ENCODE data around the gene KIF21A. TPM values are rescaled to one million over a fixed set of nuclear protein-coding genes. Genes with fewer than 3 reads are reported as not detected.
"Not testable (repeated sequence)": the region's sequence is repeated elsewhere in the genome, so short reads cannot be mapped to it uniquely, and the experiment has no call there.

The KIF21A gene
- total RNA-seq, 1 donor from 2014 or later: 18.8 TPM

DNA sequence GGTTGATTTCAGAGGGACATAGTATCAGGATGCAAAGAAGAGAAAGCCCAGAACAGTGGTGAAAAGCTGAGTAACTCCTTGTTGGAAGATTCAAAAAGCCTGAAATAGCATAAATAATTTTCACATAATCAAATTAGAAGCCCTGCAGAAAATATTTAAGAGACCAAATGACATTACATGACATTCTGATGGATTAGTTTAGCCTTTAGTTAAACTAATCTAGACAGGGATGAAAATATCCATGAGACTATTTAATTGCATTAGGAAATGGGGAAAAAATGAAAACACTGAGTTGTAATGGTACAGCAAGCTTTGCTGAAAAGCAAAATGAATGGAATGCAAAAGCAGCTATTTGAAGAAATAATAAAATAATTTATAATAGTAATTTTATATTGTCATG lies 91.8 kb downstream of the KIF21A start:
- DNase-seq (ENCODE audit: low spot score) (no peak), ATAC-seq (no peak)

DNA sequence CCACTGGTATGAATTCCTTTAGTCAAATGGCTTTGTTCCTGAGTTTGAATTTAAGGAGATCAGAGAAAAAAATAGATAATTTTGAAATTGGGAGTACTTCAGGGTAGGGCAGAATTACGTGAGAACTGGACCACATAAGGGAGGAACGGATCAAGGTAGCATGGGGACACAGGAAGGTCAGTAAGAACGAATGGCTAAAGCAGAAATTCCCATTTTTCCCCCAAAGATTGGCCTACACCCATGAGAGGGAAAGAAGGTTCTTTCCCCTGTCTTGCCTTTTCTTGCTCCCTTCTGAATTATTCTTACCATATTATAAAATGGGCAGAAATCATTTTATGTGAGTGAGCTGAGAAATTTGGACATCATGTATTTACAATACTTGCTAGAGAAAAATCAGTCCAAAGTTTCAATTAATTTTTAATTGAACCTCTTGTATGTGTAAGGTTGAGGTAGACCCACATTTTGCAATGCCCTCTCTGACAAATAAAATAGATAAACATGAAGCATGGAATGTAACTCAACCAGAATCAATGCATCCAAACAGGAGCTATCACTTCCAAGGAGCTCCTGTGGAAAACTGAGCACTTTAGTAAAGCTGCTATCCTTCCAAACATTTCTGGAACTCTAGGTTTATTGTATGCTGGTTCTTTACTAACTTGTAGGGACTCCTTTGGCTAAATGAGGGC lies 93.8 kb downstream of the KIF21A start:
- ATAC-seq (peak; percentile 84), DNase-seq (ENCODE audit: low spot score) (no peak)

DNA sequence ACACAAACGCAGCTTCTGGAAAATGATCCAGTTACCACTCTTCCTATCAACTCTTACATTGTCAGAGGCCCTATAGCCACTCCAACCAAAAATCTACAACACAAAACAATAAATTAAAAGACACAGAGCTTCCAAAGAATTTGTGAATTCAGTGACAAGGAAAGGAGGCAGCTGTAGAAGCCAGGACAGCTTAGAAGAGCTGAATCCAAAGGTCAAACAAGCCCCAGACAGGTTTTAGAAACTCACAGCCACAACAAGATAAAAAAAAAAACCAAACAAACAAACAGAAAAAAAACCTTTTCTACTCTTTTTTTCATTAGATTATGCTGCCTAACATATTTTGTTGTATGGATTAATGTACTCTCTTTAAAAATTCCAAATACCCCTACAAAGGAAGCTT lies 94.4 kb downstream of the KIF21A start:
- DNase-seq (ENCODE audit: low spot score) (no peak), ATAC-seq (peak; percentile 79)

DNA sequence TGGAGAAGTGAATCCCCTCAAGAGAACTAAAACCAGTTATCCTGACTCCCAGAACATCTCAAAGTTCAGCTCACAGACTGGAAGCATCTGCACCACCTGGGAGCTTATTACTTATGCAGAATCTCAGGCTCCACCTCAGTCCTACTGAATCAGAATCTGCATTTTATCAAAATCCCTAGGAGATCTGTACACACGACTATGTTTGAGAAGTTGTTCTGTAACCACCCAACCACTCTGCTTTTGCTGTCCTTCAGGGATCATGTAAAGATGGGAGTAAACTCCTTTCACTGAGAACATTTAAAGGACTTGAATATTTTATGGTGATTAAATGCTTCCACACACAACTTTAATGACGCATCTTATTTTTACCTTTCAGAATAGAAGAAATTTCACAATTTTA lies 98.0 kb downstream of the KIF21A start:
- no peak for ATAC-seq
- DNase-seq (ENCODE audit: low spot score): no peak

DNA sequence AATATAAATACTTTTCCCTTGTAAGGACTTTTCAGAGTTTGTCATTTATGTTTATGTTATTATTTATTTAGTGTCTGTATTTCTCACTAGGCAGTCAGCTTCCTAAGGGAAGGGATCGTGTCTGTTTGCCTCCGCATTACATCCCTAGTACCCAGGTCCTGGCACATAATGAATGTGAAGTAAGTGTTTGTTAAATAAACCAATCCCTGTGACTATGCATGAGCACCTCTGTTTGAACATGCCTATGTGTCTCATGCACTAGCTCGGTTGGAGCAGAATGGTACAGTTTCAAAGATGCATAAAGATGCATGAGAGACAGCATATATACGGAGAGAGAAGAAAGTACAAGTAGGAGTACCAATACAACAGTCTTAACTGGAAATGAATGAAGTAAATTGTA lies 99.3 kb downstream of the KIF21A start:
- DNase-seq (ENCODE audit: low spot score) (no peak), ATAC-seq (no peak)

DNA sequence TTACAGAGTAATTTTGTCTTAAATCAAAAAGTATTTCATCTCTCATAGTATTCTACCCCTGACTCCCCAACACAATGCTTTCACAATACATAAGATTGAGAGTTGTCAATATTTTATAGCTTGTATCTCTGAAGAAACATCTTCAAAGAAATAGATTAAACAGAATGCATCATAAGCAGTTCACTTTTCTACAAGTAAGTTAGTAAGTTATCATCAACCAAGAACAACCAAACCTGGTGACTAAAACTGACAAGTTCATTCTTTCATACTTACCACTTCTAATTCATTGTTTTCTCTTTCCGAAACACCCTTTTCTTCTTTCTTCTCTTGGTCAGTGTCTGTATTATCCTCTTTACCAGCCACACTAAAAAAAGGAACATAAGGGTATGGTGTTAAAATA lies 101.2 kb downstream of the KIF21A start:
- DNase-seq (ENCODE audit: low spot score): no peak
- no peak for ATAC-seq

DNA sequence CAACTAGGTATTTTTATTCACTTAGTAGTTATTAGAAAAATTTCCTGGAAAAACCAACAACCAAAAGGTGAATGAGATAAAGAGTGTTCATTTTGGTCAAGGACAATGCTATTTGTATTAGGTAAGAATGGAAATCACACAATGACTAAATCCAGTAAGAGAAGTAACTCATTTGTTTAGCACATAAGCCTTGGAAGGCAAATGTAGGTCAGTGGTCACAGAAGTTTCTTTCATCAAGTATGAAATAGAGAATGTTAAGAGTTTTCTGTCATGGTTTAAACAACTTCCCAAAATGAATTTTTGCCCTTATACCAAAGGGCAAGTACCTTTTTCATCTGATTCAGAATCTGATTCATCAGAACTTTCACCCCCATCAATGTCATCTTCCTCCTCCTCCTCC lies 101.7 kb downstream of the KIF21A start:
- DNase-seq (ENCODE audit: low spot score) (no peak), ATAC-seq (no peak)

DNA sequence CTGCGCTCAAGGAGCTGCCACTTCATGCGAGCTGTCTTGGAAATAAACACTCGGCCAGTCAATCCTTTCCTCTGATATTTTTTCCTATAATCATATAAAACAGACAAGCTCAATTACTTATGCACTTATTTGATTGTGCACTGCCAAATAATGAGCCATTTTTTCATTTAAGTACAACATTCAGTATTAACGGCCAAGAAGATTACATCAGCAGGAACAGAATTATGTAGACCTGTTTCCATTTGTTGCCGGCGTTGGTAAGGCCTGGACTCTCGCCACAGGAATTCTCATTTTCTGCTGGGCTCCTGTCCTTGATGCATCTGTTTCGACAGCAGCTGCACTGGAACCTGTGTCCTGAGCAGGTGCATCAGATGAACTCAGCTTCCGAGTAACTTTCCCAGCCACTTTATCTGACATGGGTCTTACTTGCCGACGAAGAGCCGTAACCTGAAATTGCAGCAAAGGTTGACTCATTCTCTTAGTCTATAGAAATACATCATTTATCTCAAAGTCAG lies 110.2 kb downstream of the KIF21A start:
- no peak for DNase-seq (ENCODE audit: low spot score)
- ATAC-seq: no peak

DNA sequence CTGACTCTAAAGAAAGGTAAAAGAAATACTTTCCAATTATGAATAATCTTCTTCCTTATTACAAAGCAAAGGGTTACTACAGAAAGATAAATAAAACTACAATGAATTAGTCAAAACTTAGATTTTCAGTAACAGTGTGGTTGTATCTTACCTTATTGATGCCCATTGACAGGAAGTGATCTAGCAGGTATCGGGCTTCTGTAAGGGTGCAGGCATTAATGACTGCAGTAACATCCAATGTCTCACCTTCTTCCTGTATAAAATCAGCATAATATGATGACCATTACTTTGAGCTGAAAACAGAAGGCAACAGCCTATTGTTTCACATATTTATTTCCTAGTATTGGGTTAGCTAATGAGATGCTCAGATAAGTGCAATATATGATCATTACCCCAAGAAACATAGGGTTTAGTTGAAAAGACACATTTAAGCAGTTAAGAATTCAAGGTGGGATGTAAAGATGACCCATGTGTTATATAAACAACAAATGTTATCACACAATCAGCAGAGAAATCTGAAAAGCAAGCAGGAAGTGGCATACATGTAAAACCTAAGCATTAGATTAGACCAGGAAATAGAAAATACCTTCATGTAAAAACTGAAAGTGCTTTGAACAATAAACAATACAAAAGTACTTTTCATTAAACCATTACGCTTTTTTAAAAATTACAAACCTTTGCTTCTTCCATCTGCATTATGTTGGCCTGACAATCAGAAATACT lies 111.2 kb downstream of the KIF21A start:
- DNase-seq (ENCODE audit: low spot score): no peak
- ATAC-seq: no peak

DNA sequence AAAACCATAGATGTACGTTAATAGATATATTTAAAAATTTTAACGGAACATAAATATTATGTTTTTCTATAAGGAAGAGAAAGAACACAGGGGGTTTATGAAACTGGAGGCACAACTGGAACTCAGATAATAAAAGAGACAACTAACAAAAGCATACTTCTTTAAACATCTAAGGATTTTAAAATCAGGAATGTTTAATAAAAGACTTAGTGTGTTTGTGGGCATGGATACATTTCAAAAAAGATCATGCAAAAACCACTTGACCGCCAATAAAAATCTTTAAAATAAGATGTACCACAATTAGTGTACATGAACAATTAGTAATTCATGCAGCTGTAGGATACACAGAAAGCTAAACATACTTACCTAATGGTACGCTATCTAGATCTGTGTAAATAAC lies 113.0 kb downstream of the KIF21A start:
- ATAC-seq (no peak), DNase-seq (ENCODE audit: low spot score) (no peak)

DNA sequence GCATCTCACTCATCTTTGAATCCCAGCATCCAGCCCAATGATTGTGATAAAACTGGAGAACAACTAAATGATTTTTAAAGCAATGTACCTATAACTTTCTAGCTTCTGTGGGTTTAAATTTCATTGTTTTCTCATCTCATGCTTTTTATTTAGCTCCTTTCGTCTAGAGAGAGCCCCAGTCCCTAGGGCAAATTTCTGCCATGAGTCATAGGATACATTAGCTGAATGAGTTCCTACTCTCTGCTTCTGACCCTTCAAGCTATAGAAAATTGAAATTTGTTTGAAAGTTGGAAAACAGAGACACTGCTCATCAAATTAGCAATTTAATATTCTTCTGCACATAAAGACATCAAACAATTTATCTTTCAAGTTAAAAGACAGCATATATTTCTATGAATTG lies 113.9 kb downstream of the KIF21A start:
- no peak for ATAC-seq
- no peak for DNase-seq (ENCODE audit: low spot score)

DNA sequence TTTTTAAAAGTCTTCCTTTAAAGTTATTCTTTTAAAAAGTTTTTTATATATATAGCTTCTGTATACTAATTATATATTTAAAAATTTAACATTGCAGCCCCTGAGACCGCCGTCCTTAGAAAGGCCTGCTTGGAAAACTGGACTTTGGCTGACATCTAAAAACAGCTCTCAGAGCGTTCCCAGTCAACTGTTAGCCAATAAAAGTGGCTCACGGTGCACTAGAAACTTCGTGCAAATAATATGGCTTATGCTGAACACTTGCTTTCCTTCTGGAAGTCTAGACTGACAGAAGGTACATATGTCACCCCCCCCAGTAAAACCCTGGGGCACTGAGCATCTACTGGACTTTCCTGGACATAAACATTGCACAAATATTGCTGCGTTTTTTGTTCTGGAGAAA lies 115.0 kb downstream of the KIF21A start:
- DNase-seq (ENCODE audit: low spot score) (no peak), ATAC-seq (no peak)

DNA sequence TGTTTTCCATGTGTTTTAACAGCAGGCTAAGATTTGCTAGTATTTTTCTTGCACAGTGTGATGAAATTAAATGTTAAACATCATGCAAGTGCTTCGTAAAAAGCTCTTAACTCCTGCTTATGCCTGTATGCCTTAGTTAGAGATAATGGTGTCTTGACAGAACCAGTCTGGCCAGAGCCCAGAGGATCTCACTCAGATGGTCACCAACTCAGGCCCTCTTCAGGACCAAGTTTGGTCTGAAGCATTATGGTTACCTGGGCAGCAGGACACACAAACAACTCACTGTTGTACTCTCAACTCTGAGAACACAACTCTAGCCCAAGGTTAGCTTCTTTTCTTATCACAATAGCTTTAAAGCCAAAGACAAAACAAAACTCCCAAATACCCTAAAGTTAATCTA lies 115.4 kb downstream of the KIF21A start:
- DNase-seq (ENCODE audit: low spot score) (no peak), ATAC-seq (no peak)

DNA sequence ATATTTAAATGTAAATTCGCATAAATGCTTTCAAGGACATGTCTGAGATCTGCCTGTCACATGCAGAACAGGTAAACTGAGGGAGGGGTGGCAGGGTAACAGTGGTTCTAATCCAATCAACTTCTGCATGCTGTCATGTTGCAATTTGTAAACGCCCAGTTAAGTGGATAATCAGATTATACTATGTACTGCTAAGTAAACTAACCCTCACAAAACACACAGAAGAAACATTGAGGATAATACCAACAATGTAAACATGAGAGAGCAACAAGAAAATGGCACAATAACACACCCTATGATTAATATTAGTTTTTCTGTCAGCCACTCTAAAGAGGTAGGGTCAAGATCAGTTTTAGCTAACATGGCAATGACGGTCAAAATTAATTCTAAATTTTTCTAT lies 123.7 kb downstream of the KIF21A start:
- DNase-seq (ENCODE audit: low spot score) (no peak), ATAC-seq (no peak)

DNA sequence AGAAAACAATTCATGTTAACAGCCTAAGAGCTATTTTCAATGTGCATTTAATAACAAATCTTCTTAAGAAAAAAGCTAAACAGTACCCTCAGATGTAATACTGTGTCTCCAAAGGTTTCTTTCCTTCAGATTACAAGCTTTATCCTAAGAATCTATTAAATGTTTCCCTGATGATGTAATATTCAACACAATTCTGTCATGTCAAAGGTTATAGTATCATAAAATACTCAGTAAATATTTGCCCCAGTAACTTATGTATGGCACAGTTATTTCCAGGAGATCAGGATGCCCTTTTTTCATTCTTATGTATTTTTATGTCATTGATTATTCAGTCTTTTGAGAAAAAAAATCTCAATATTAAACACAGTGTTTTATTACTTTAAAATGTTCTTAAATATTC lies 128.4 kb downstream of the KIF21A start:
- DNase-seq (ENCODE audit: low spot score) (no peak), ATAC-seq (no peak)

DNA sequence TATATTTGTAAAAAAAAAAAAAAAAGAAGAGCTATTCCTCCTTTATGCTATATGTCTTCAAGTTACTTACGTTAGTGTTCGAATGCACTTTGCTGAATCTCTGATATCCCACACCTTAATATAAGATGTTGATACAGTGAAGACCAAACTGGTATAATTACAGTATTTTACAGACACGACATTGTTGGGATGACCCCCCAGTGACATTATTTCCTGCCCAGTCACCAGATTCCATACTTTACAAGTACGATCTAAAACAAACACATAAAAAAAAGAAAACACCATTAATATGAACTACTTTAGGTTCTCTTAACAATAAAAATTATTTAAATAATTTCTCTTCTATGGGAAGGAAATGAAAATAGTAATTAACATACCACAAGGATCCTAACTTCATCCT lies 133.4 kb downstream of the KIF21A start:
- no peak for ATAC-seq
- DNase-seq (ENCODE audit: low spot score): no peak

DNA sequence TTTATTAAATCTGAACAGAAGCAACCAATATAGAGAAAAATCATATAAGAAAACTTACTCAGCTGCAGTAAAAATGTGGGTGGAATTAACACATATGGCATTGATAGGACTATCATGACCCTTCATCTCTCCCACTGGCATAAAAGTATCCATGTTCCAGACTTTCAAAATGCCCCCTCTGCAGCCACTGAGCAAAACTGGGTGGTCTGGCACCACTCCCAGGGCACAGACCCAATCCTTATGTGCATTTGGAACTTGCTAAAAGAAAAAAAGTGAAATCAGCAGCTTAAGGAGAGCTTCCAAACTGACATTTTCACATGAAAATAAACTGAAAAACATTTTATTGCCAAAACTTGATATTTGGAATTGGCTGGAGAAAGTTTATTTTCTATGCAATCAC lies 141.5 kb downstream of the KIF21A start:
- DNase-seq (ENCODE audit: low spot score) (no peak), ATAC-seq (no peak)

DNA sequence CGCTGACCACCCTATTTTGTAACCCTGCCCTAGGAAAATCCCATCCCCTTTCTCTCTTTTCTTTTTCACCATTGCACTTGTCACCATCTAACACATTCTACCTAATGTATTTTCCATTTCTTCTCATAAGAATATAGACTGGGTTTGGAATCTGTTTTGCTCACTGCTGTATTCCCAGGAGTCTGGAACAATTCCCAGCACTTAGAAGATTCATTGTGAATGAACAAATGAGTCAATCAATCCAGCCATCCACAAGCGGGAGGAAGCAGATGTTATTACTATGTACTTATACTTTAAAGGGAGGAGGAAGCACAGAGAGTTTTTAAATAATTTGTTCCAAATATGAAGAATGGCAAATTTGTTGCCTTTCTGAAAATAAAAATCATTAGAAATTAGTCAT lies 142.1 kb downstream of the KIF21A start:
- no peak for ATAC-seq
- no peak for DNase-seq (ENCODE audit: low spot score)

DNA sequence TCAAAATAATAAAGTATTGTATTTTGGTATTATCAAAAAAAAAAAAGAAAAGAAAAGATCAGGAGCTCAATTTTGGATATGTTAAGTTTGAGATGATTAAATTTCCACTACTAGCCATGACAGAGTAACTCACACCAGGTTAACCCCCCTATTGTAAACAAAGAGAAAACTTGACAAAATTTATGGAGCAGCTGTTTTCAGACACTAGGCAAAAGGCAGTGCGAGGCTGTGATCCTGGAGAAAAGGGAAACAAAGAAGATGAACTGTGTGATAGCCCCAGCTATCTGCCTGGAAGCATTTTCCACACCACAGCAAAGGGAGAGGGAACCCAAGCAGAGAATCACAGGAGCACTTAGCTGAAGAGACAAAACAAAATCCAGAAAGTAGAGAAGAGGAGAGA lies 145.0 kb downstream of the KIF21A start:
- DNase-seq (ENCODE audit: low spot score) (no peak), ATAC-seq (no peak)

DNA sequence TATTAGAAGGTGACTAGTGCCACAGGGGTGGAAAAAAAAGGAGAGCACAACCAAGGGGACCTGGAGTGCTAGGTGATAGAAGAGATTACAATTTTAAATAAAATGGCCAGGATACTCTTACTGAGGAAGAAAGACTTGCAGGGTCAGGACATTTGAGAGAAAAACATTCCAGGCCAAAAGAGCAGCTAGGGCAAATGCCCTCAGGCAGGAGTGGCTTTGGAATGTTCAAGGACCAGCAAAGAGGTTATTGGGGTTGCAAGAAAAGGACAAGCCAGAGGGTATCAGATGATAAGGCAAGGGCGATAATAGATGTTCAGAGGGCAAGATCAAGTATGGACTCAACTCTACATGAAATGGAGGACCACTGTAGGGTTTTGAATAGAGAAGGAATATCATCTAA lies 146.4 kb downstream of the KIF21A start:
- ATAC-seq: no peak
- no peak for DNase-seq (ENCODE audit: low spot score)

DNA sequence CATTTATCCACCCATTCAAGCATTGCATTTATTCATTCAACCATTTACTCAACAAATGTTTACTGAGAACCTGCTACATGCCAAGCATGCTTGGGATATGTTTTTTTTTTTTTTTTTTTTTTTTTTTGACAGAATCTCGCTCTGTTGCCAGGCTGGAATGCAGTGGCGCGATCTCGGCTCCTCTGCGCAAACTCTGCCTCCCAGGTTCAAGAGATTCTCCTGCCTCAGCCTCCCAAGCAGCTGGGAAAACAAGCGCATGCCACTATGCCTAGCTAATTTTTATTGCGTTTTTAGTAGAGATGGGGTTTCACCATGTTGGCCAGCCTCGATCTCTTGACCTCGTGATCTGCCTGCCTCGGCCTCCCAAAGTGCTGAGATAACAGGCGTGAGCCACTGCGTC lies 147.3 kb downstream of the KIF21A start:
- ATAC-seq; DNase-seq (ENCODE audit: low spot score): not testable (repeated sequence)

DNA sequence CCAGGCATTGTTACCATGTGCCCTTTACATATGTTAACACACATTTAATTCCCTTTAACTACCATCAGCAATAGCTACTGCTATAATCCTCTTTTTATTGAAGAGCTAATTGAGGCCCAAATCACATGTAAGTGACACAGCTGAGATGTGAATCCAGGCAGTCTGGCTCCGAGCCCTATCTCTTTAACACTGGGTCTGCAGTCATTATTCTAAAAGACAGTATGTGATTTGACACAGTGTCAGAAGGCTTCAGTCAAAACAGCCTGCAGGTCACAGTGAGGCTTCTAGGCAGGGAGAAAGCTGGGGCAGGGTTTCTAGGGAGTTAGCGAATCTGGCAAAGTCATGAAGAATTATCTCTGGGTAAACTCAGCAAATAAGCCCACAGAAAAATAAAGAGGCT lies 148.2 kb downstream of the KIF21A start:
- ATAC-seq (no peak), DNase-seq (ENCODE audit: low spot score) (no peak)

Measured in left lobe of liver (tissue), 2 donors.